ENCODE results near the gene RAC3.
A peak's percentile ranks its signal among the peaks of the same experiment; 100 is the strongest.

RAC3 gene

DNA sequence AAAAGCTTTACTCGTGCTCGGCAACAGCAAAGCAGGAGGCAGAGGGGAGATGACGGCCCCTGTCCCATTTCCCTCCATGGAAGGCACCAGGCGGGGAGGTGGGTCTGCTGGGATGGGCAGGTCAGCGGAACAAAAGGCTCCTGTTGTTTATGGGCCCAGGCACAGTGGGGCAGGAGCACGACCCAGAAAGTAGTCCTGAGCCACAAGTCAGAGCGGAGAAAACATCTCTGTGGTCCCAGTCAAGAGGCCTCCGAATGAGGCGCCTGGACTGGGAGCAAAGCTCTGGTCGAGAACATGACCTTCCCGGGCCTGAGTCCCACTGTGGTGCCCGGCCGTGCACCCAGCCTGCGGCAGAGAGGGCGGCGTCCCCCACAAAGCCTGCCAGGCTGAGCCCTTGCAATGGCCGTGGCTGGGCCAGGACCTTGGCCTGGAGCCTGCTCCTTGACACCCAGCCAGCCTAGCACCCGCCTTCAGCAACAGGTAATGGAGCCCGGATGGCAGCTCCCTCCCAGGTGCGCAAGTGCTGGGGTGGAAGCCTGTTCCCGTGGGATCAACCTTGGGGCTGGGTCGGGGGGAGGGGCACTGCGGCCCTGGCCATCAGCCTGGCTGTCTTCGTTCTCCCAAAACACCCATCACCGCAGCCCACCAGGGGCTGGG lies 16.6 kb downstream of the RAC3 start:
- peaks cover 10% of the 10 kb centered on the region for H4K20me1 ChIP-seq (ENCODE audit: insufficient read depth, low read length)
- no peak overlapping the region for H3K9ac ChIP-seq (ENCODE audit: low read depth, low read length)
- no peak overlapping the region for H3K27ac ChIP-seq (ENCODE audit: low read length)
- H2AFZ ChIP-seq (ENCODE audit: low read depth, low read length): no peak overlapping the region
- H3K79me2 ChIP-seq (ENCODE audit: insufficient read depth, low read length): peaks cover 21% of the 10 kb centered on the region
- no peaks in the 10 kb centered on the region for H3K27me3 ChIP-seq (ENCODE audit: insufficient read depth, low read length, poor library complexity)
- no peak overlapping the region for H3K4me3 ChIP-seq (ENCODE audit: low read depth in 1 of 2, low read length in 2 of 2)
- H3K9me3 ChIP-seq (ENCODE audit: insufficient read depth, low read length, severe bottlenecking): no peaks in the 10 kb centered on the region
- no peak for ATAC-seq (ENCODE audit: insufficient read depth, low read depth)
- H3K4me1 ChIP-seq (ENCODE audit: insufficient read depth, low read length): peaks cover 27% of the 10 kb centered on the region
- DNase-seq: no peak
- no peak overlapping the region for H3K4me2 ChIP-seq (ENCODE audit: insufficient read depth, low read length)
- peaks cover 26% of the 10 kb centered on the region for H3K36me3 ChIP-seq (ENCODE audit: insufficient read depth, low read length)
- TF ChIP-seq, protein P1, sequence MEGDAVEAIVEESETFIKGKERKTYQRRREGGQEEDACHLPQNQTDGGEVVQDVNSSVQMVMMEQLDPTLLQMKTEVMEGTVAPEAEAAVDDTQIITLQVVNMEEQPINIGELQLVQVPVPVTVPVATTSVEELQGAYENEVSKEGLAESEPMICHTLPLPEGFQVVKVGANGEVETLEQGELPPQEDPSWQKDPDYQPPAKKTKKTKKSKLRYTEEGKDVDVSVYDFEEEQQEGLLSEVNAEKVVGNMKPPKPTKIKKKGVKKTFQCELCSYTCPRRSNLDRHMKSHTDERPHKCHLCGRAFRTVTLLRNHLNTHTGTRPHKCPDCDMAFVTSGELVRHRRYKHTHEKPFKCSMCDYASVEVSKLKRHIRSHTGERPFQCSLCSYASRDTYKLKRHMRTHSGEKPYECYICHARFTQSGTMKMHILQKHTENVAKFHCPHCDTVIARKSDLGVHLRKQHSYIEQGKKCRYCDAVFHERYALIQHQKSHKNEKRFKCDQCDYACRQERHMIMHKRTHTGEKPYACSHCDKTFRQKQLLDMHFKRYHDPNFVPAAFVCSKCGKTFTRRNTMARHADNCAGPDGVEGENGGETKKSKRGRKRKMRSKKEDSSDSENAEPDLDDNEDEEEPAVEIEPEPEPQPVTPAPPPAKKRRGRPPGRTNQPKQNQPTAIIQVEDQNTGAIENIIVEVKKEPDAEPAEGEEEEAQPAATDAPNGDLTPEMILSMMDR (IDR thresholded peaks at IDR 0.05; ENCODE audit: borderline replicate concordance, extremely low read depth, low read length, poor library complexity, severe bottlenecking): no peak
- TF ChIP-seq EZH2 (IDR thresholded peaks at IDR 0.05; ENCODE audit: borderline replicate concordance, low read depth, low read length, severe bottlenecking): no peak

DNA sequence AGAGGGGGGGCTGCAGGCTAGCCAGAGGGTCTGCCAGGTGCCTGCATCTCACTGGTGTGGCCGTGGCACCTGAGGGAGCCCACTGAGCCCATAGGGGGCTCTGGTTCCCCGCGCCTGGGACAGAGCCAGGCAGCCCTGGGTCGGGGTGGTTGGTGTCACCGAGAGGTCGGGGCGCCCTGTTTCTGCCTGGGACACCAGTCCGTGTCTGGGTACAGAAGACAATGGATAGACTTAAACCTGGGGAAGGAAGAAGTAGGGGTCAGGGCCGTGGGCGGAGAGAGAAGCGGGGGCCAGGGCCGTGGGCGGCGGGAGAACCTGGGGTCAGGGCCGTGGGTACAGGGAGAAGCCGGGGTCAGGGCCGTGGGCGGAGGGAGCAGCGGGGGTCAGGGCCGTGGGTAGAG lies 17.1 kb downstream of the RAC3 start:
- Histone ChIP-seq H3K9ac (ENCODE audit: low read depth, low read length) (no peak overlapping the region), H3K4me2 (ENCODE audit: insufficient read depth, low read length) (no peak overlapping the region), H4K20me1 (ENCODE audit: insufficient read depth, low read length) (peaks cover 16% of the 10 kb centered on the region), H3K9me3 (ENCODE audit: insufficient read depth, low read length, severe bottlenecking) (no peaks in the 10 kb centered on the region), H3K36me3 (ENCODE audit: insufficient read depth, low read length) (peaks cover 32% of the 10 kb centered on the region), H2AFZ (ENCODE audit: low read depth, low read length) (no peak overlapping the region), H3K79me2 (ENCODE audit: insufficient read depth, low read length) (peaks cover 26% of the 10 kb centered on the region), H3K27ac (ENCODE audit: low read length) (no peak overlapping the region), H3K4me3 (ENCODE audit: low read depth in 1 of 2, low read length in 2 of 2) (no peak overlapping the region), H3K27me3 (ENCODE audit: insufficient read depth, low read length, poor library complexity) (no peaks in the 10 kb centered on the region), H3K4me1 (ENCODE audit: insufficient read depth, low read length) (peaks cover 33% of the 10 kb centered on the region)
- DNase-seq (no peak), ATAC-seq (ENCODE audit: insufficient read depth, low read depth) (no peak)
- TF ChIP-seq, protein P1 (IDR thresholded peaks at IDR 0.05; ENCODE audit: borderline replicate concordance, extremely low read depth, low read length, poor library complexity, severe bottlenecking): no peak

DNA sequence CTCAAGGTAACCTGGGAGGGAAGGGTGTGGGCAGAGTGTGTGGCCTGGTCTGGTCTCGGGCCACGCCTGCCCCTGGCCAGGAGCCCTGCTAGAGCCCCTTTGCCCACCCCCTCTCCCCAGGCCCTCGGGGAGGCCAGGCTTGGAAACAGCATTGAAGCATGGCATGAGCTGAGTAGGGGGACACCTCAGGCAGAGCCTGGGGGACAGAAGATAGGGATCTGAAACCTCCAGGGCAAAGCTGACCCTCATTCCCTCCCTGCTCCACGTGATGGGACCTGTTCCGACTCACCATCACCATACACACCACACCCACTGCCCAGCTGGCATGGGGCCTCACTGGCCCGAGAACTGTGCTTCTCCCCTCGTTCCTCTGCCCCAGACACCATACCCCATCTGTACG lies 17.6 kb downstream of the RAC3 start:
- Histone ChIP-seq H3K9me3 (ENCODE audit: insufficient read depth, low read length, severe bottlenecking) (no peaks in the 10 kb centered on the region), H3K9ac (ENCODE audit: low read depth, low read length) (no peak overlapping the region), H3K4me3 (ENCODE audit: low read depth in 1 of 2, low read length in 2 of 2) (no peak overlapping the region), H3K79me2 (ENCODE audit: insufficient read depth, low read length) (peaks cover 32% of the 10 kb centered on the region), H3K36me3 (ENCODE audit: insufficient read depth, low read length) (peaks cover 37% of the 10 kb centered on the region), H3K4me1 (ENCODE audit: insufficient read depth, low read length) (peaks cover 38% of the 10 kb centered on the region), H3K27me3 (ENCODE audit: insufficient read depth, low read length, poor library complexity) (no peaks in the 10 kb centered on the region), H3K27ac (ENCODE audit: low read length) (no peak overlapping the region), H2AFZ (ENCODE audit: low read depth, low read length) (no peak overlapping the region), H3K4me2 (ENCODE audit: insufficient read depth, low read length) (peak overlapping the region; percentile 98; the same call in 1 of the 2 replicates), H4K20me1 (ENCODE audit: insufficient read depth, low read length) (peaks cover 21% of the 10 kb centered on the region)
- TF ChIP-seq, protein P1 (IDR thresholded peaks at IDR 0.05; ENCODE audit: borderline replicate concordance, extremely low read depth, low read length, poor library complexity, severe bottlenecking): no peak
- no peak for TF ChIP-seq EZH2 (IDR thresholded peaks at IDR 0.05; ENCODE audit: borderline replicate concordance, low read depth, low read length, severe bottlenecking)
- ATAC-seq (ENCODE audit: insufficient read depth, low read depth) (no peak), DNase-seq (no peak)

Data from DND-41 (cell line).